OCI-M2 (cell line): ENCODE measurements around the gene TBC1D5.
"Not testable (repeated sequence)": the region's sequence is repeated elsewhere in the genome, so short reads cannot be mapped to it uniquely, and the experiment has no call there.

Experiments
- DNase-seq: peaks from one replicate; lab custom pipeline; 2025; ENCODE audit not compliant: unreplicated experiment; lab: John Stamatoyannopoulos, UW

Gene TBC1D5

DNA sequence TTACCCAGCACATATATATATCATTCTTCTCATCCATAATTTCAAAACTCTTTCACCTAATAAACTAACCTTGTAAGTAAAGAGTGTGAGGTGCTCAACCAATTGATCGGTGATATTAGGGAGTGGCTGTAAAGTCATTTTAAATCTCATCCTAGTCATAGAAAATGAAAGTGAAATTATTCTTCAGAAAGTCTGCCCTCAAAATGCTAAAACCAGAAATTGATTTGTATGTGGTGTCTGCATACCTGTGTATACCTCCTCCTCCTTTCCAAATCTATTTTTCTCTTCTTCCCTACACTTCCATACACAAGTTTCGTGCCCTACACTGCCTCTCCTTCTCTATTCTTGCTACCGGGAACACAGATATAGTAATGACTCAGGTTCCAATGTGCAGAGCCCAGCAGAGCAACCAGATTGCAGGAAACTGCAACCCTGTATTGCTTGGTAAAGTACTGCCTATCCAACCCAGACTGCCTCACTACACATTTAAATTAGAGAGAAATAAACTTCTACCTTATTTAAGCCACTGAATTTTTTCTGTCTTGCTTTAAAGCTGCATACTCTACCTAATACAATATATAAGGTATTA, 7.4 kb upstream of the TBC1D5 start:
- no peak for DNase-seq

DNA sequence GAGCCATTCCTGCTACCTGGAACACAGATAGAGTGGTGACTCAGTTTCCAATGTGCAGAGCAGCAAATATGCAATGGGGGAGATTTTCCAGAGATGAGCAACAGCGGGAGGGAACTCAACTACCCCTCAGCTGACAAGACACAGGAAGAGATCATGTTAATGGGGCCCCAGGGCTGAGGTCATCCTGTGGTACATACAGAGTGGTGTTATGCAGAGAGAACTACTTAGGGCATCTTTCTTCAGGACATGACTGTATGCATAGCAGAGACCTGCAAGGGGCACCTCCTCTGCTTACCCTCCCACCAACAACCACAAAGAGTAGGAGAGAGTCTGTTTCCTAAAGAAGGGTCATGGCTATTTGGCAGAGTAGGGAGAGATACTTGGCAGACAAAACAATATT, 6.8 kb upstream of the TBC1D5 start:
- no peak for DNase-seq

DNA sequence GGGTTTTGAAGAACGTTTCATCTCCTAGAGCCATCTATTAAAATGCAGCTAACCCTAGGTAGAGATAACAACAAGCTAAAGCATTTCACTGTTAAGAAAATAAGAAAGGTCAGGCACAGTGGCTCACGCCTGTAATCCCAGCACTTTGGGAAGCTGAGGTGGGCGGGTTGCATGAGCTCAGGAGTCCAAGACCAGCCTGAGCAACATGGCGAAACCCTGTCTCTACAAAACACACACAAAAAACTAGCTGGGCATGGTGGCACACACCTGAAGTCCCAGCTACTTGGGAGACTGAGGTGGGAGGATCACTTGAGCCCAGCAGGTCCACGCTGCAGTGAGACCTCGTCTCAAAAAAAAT, 5.4 kb upstream of the TBC1D5 start:
- DNase-seq = no peak

- DNase-seq = no peak
Measured at GRCh38 chr3:17747174-17747889, 4.9 kb upstream of the TBC1D5 start.

GRCh38 chr3:17745894-17746293, 3.5 kb upstream of the TBC1D5 start:
- DNase-seq = no peak

DNA sequence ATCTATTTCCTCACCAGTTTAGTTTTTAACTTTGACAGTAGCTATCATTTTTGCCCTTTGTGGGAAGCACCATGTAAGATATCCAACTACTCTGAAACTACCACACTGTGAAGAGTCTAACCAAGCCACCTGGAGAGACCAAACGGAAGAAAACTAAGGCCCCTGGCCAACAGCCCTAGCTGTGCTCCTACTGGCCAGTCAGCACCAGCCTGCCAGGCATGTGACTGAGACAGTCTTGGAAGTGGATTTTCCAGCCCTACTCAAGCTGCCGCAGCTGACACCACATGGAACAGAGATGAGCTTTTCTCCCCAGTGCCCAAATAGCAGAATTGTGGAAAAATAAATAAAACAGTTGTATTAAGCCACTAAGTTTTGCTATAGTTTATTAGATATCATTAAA, 2.9 kb upstream of the TBC1D5 start:
- no peak for DNase-seq

- no peak for DNase-seq
Measured at GRCh38 chr3:17744693-17745092, 2.3 kb upstream of the TBC1D5 start.

DNA sequence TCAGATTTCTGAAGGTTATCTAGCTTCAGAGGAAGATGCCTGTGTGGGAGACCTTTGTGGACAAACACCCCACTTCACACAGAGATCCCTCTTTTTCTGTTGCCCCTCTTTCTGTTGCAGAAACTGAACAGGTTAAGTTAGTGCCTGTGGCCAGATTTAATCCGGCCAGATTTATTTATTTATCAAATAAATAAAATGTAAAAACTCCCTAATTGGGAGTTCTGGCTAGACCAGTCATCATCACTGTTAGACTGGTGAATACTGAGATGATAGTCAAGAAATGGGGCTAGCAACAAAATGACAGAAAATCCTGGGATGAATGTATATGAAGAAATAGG, 1.2 kb upstream of the TBC1D5 start:
- no peak for DNase-seq

DNA sequence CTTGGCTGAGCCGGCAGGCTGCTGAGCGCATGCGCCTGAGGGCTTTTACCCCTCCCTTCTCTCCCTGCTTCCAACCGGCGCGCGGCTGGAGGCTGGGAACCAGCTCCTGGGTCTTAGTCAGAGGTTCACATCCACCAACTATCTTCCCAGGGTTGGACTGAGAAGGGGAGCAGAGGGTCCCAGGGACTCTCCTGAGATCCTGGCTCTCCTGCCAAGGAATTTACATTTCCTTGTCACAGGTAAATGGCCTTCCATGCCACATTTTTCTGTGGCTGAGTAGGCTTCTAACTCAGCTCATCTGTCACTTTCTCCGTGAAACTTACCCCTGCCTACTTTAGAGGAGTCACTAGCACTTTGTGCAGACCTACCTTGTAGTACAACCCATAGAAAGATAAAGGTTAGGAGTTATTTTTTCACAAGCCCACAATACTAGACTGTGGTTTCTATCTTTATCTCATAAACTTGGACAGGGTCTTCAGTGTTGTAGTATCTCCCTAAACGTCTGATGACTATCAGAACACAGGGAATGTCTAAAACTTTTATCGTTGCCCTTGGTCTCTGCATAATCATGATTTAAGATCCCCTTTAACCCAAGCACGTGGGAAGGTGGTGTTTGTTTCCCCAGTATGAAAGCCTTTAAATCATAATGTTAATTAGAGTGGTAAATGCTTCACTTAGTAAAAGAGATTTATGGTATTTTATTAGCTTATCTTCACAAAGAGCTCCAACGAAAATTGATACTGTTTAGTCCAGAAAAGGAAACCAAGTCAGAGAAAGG, 638 bp upstream of the TBC1D5 start:
- DNase-seq = no peak

DNA sequence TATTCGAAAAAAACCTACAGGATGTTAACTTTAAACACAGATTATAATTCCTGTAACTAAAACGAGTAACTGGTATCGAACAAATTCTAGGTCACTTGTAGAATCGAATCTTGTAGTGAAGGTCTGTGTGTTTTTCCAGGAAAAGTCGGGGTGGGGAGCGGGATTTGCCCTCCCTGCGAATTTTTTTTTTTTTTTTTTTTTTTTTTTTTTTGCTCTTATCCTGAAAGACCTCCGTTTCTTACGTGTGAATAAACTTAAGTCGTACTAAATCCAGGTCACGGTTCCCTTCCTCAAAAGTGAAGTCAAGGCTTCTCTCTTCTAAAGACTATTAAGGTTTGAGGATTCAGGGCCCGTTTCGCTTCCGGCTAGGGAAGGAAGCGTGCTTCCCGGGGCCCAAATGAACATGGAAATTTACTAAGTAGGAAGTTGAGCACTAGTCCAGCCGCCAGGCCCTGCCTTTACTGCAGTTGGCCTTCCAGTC, 770 bp downstream of the TBC1D5 start:
- DNase-seq = peak; percentile 10

DNA sequence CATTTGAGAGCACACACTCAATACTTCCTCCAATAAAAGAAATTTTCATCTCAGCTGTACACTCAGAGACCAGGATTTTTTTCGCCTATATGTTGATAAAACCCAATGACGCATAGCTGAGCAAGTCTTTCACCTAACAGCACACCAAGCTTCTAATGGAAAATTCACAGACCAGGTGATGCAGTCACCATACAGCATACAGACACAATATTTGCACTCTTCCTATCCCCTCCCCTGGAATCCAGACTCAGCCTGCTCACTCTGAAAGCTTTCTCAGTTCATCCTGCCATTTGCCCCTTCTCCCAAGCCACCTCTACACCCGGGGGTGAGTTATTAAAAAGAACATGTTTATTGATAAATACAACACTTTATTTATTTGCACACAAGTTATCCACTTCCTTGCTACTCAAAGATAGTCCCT, 1.7 kb downstream of the TBC1D5 start:
- no peak for DNase-seq

- DNase-seq = no peak
Measured at GRCh38 chr3:17738921-17739320, 3.5 kb downstream of the TBC1D5 start.

GRCh38 chr3:17738219-17738618, 4.2 kb downstream of the TBC1D5 start:
- DNase-seq = no peak

GRCh38 chr3:17737591-17737990, 4.8 kb downstream of the TBC1D5 start:
- DNase-seq = no peak

DNA sequence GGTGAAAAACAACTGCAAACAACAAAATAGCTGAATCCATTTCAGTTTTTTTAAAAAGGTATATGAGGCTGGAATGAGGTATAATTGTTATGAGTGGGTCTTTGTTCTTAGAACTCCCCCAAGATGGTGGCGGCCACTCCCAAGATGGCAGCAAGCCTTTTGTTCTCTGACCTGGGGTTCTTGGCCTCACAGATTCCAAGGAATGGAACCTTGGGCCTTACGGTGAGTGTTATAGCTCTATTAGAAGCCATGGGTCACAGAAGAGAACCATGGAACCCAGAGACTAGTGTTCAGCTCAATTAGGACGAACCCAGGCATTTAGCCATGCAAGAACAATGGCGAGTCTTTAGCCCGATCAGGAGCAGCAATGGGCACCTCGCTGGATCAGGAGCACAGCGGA, 7.1 kb downstream of the TBC1D5 start:
- not testable (repeated sequence) for DNase-seq

GRCh38 chr3:17733768-17734167, 8.7 kb downstream of the TBC1D5 start:
- no peak for DNase-seq

- DNase-seq = no peak
Measured at GRCh38 chr3:17733215-17733614, 9.2 kb downstream of the TBC1D5 start.

DNA sequence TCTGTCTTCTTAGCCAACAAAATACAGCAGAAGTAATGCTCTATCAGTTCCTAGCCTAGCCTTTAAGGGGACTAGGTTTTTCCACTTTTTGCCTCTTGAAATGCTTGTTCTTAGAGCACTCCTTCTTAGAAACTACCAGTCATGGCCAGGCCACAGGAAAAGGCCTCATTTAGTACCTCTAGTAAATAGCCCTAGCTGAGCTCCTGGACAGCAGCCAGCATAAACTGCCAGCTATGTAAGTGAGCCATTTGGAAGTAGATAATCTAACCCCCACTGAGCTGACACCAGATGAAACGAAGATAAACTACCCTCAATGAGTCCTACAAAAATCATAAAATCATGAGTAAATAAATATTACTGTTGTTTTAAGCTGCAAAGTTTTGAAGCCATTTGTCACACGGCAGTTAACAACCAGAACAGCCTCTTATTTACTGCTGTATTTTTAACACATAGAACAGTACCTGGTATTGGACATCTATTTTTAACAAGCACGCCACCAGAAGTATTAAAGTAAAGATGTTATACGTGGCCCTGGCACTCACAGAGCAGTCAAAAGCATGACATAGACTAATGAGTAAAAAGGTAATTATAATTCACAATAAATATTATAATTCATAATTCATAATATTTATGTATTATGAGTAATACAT, 12.0 kb downstream of the TBC1D5 start:
- DNase-seq = peak; percentile 24

- no peak for DNase-seq
Measured at GRCh38 chr3:17726313-17726712, 16.1 kb downstream of the TBC1D5 start.

DNA sequence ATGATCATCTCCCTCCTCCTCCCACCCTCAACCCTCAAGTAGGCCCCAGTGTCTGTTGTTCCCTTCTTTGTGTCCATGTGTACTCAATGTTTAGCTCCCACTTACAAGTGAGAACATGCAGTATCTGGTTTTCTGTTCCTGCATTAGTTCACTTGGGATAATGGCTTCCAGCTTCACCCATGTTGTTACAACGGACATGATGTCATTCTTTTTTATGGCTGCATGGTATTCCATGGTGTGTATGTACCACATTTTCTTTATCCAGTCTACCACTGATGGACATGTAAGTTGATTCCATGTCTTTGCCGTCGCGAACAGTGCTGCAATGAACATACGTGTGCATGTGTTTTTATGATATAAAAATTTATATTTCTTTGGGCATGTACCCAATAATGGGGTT, 16.6 kb downstream of the TBC1D5 start:
- not testable (repeated sequence) for DNase-seq

DNA sequence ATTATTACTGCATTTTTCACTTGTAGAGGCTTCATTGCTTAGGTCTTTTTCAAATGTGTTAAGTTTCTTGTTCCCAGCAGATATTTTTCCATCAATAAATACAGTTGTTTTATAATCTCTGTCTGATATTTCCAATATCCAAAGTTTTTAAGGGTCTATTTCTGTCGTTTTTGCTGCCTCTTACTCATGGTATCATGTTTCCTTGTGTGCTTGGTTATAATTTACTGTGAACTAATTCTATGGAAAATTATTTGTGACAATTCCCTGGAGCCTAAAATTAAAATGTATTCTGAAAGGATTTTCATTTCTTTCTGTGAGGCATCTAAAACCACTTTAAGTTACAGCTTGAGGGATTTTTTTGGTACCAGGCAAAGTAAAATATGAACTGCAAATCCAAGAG, 17.5 kb downstream of the TBC1D5 start:
- DNase-seq = no peak

- no peak for DNase-seq
Measured at GRCh38 chr3:17724122-17724521, 18.3 kb downstream of the TBC1D5 start.
